Trophoblast cell (in vitro differentiated cells and primary cell): ENCODE measurements around the gene TSKS. TPM values are rescaled to one million over a fixed set of nuclear protein-coding genes. Genes with fewer than 3 reads are reported as not detected.

Source experiments
- DNase-seq, 2 donors: peaks; one replicate each; pipeline ENCODE4 v3.0.0-alpha.2; 2016
- H2AFZ ChIP-seq: 2 replicates; pipeline ENCODE4 v1.6.1; 2013; ENCODE audit warnings: low read length, moderate library complexity, mild to moderate bottlenecking; ENCODE audit not compliant: insufficient read depth, poor library complexity
- H2AK5ac ChIP-seq: 2 replicates; pipeline ENCODE4 v1.6.1; 2013; ENCODE audit warnings: mild to moderate bottlenecking, low read length
- H2BK120ac ChIP-seq: 2 replicates; pipeline ENCODE4 v1.6.1; 2013; ENCODE audit warnings: low read length, mild to moderate bottlenecking, moderate library complexity; ENCODE audit not compliant: insufficient read depth, poor library complexity
- H2BK12ac ChIP-seq: 2 replicates; pipeline ENCODE4 v1.6.1; 2013; ENCODE audit warnings: mild to moderate bottlenecking, low read length, moderate library complexity
- H2BK5ac ChIP-seq: 2 replicates; pipeline ENCODE4 v1.6.1; 2013; ENCODE audit warnings: low read length, low read depth, moderate library complexity, mild to moderate bottlenecking; ENCODE audit not compliant: poor library complexity
- H3K14ac ChIP-seq: 2 replicates; pipeline ENCODE4 v1.6.1; 2013; ENCODE audit warnings: mild to moderate bottlenecking, low read length
- H3K18ac ChIP-seq: 2 replicates; pipeline ENCODE4 v1.6.1; 2013; ENCODE audit warnings: mild to moderate bottlenecking, low read length
- H3K23ac ChIP-seq: 2 replicates; pipeline ENCODE4 v1.6.1; 2013; ENCODE audit warnings: low read length
- H3K27ac ChIP-seq: 2 replicates; pipeline ENCODE4 v1.5.1; 2013; ENCODE audit warnings: low read depth, mild to moderate bottlenecking, inconsistent platforms, low read length, moderate library complexity
- H3K27me3 ChIP-seq: 2 replicates; pipeline ENCODE4 v1.6.1; 2013; ENCODE audit warnings: inconsistent platforms, mild to moderate bottlenecking, low read length, moderate library complexity; ENCODE audit not compliant: insufficient read depth
- H3K36me3 ChIP-seq, 2 experiments: 1 replicate in 1 of 2; 2 replicates in 1 of 2; pipeline ENCODE4 v1.6.1; 2013; ENCODE audit warnings: low read length in 2 of 2, mild to moderate bottlenecking in 2 of 2, moderate library complexity in 1 of 2; ENCODE audit not compliant: insufficient read depth in 2 of 2, control insufficient read depth in 1 of 2
- H3K4ac ChIP-seq: 2 replicates; pipeline ENCODE4 v1.6.1; 2013; ENCODE audit warnings: low read depth, mild to moderate bottlenecking, low read length, moderate library complexity
- H3K4me1 ChIP-seq, 2 experiments: 1 replicate in 1 of 2; 2 replicates in 1 of 2; pipeline ENCODE4 v1.6.1; 2013; ENCODE audit warnings: low read length in 2 of 2, mild to moderate bottlenecking in 2 of 2, moderate library complexity in 1 of 2; ENCODE audit not compliant: insufficient read depth in 2 of 2, control insufficient read depth in 1 of 2
- H3K4me2 ChIP-seq: 2 replicates; pipeline ENCODE4 v1.6.1; 2013; ENCODE audit warnings: inconsistent platforms, mild to moderate bottlenecking, low read length, moderate library complexity
- H3K4me3 ChIP-seq: 2 replicates; pipeline ENCODE4 v1.5.1; 2013; ENCODE audit warnings: mild to moderate bottlenecking, low read depth, low read length, inconsistent platforms
- H3K79me1 ChIP-seq: one replicate; pipeline ENCODE4 v1.6.1; 2013; ENCODE audit warnings: low read length
- H3K79me2 ChIP-seq: 2 replicates; pipeline ENCODE4 v1.6.1; 2013; ENCODE audit warnings: low read length, mild to moderate bottlenecking; ENCODE audit not compliant: control insufficient read depth, insufficient read depth, poor library complexity
- H3K9ac ChIP-seq: 2 replicates; pipeline ENCODE4 v1.6.1; 2013; ENCODE audit warnings: mild to moderate bottlenecking, low read length
- H3K9me3 ChIP-seq: 2 replicates; pipeline ENCODE4 v1.6.1; 2013; ENCODE audit warnings: low read depth, mild to moderate bottlenecking, control low read depth, inconsistent platforms, low read length; ENCODE audit not compliant: insufficient read depth
- H4K12ac ChIP-seq: 2 replicates; pipeline ENCODE4 v1.6.1; 2013; ENCODE audit warnings: low read depth, mild to moderate bottlenecking, low read length, moderate library complexity
- H4K8ac ChIP-seq: 2 replicates; pipeline ENCODE4 v1.6.1; 2013; ENCODE audit warnings: low read depth, mild to moderate bottlenecking, low read length, moderate library complexity
- H4K91ac ChIP-seq: one replicate; pipeline ENCODE4 v1.6.1; 2013; ENCODE audit warnings: low read depth, mild to moderate bottlenecking, low read length, moderate library complexity
- WGBS: extraction: QIAGEN DNeasy Blood & Tissue Kit; methylation state at CpG from one replicate; pipeline ENCODE4 v1.1.7; 2013; ENCODE audit warnings: missing lambda C conversion rate; ENCODE audit not compliant: insufficient read length, insufficient coverage; ENCODE audit errors: extremely low coverage; 5-methylcytosine and 5-hydroxymethylcytosine counted together
- polyA plus RNA-seq: library from polyadenylated mRNA; stranded (reverse); fragments of 200-250 nt; gene quantifications from 2 replicates; pipeline ENCODE4 v1.2.3, GENCODE V29; 2013

Gene TSKS, protein sequence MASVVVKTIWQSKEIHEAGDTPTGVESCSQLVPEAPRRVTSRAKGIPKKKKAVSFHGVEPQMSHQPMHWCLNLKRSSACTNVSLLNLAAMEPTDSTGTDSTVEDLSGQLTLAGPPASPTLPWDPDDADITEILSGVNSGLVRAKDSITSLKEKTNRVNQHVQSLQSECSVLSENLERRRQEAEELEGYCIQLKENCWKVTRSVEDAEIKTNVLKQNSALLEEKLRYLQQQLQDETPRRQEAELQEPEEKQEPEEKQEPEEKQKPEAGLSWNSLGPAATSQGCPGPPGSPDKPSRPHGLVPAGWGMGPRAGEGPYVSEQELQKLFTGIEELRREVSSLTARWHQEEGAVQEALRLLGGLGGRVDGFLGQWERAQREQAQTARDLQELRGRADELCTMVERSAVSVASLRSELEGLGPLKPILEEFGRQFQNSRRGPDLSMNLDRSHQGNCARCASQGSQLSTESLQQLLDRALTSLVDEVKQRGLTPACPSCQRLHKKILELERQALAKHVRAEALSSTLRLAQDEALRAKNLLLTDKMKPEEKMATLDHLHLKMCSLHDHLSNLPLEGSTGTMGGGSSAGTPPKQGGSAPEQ
- polyA plus RNA-seq: 0.12 and 0.15 TPM in 2 replicates

- H2AFZ ChIP-seq: peak within 1 kb of the TSS; percentile 60
- H4K91ac ChIP-seq: peak within 1 kb of the TSS; percentile 65
- no peak within 1 kb of the TSS for H2BK5ac ChIP-seq
- H3K79me1 ChIP-seq: peaks cover 17% of the 10 kb centered on the region
- H3K4me3 ChIP-seq: no peak within 1 kb of the TSS
- H3K4me1 ChIP-seq: peaks cover 11 to 21% of the 10 kb centered on the region in 2 experiments
- no CpG with 5 or more reads among the region's 6 CpGs for WGBS
- H3K36me3 ChIP-seq: no peaks in the 10 kb centered on the region
- H3K79me2 ChIP-seq: peaks cover 11% of the 10 kb centered on the region
- no peak within 1 kb of the TSS for H3K27ac ChIP-seq
- no peak within 1 kb of the TSS for H3K4me2 ChIP-seq
- no peak within 1 kb of the TSS for H3K9ac ChIP-seq
- DNase-seq: no peak
- H3K27me3 ChIP-seq: no peaks in the 10 kb centered on the region
- no peak within 1 kb of the TSS for H3K23ac ChIP-seq
- no peak within 1 kb of the TSS for H3K18ac ChIP-seq
- H3K4ac ChIP-seq: no peak within 1 kb of the TSS
- no peak within 1 kb of the TSS for H4K8ac ChIP-seq
- H4K12ac ChIP-seq: no peak within 1 kb of the TSS
- peak within 1 kb of the TSS; percentile 19 for H3K14ac ChIP-seq
- H2AK5ac ChIP-seq: no peak within 1 kb of the TSS
- peaks cover 2% of the 10 kb centered on the region for H3K9me3 ChIP-seq
- H2BK12ac ChIP-seq: peak within 1 kb of the TSS; percentile 42
- H2BK120ac ChIP-seq: peak within 1 kb of the TSS; percentile 20
Measured at GRCh38 chr19:49763230-49763629, at the start of gene TSKS. Gene TSKS (minus strand): TSS chr19:49763306. CDS start chr19:49763247, 59 bp downstream.

- no peaks in the 10 kb centered on the region for H3K27me3 ChIP-seq
- peak overlapping the region; percentile 87 for H2BK120ac ChIP-seq
- H3K9ac ChIP-seq: peak overlapping the region; percentile 17
- H2AK5ac ChIP-seq: peak overlapping the region; percentile 44
- no peak overlapping the region for H3K23ac ChIP-seq
- peak overlapping the region; percentile 58 for H3K4ac ChIP-seq
- no peak for DNase-seq
- H3K4me1 ChIP-seq: peaks cover 9 to 16% of the 10 kb centered on the region in 2 experiments
- H3K4me3 ChIP-seq: peak overlapping the region; percentile 73
- H2BK12ac ChIP-seq: no peak overlapping the region
- H3K4me2 ChIP-seq: peak overlapping the region; percentile 73
- H4K91ac ChIP-seq: peak overlapping the region; percentile 84
- no peaks in the 10 kb centered on the region for H3K9me3 ChIP-seq
- H3K18ac ChIP-seq: peak overlapping the region; percentile 64
- H4K8ac ChIP-seq: peak overlapping the region; percentile 93
- H3K36me3 ChIP-seq: peaks cover 2 to 4% of the 10 kb centered on the region in 2 experiments
- WGBS: no CpG with 5 or more reads among the region's 11 CpGs
- peak overlapping the region; percentile 80 for H3K14ac ChIP-seq
- H3K79me1 ChIP-seq: peaks cover 12% of the 10 kb centered on the region
- peak overlapping the region; percentile 54 for H2BK5ac ChIP-seq
- H2AFZ ChIP-seq: peak overlapping the region; percentile 94
- H4K12ac ChIP-seq: peak overlapping the region; percentile 85
- peaks cover 3% of the 10 kb centered on the region for H3K79me2 ChIP-seq
- no peak overlapping the region for H3K27ac ChIP-seq
Measured at GRCh38 chr19:49812452-49812996, 49.4 kb upstream of the TSKS start.

GRCh38 chr19:49811328-49811727 lies 48.2 kb upstream of the TSKS start:
- Histone ChIP-seq H4K12ac (no peak overlapping the region), H3K79me1 (peaks cover 12% of the 10 kb centered on the region), H3K4me2 (no peak overlapping the region), H3K23ac (no peak overlapping the region), H3K14ac (no peak overlapping the region), H2BK12ac (no peak overlapping the region), H3K36me3 (peaks cover 8 to 13% of the 10 kb centered on the region in 2 experiments), H3K9ac (no peak overlapping the region), H2AFZ (no peak overlapping the region), H3K4me3 (no peak overlapping the region), H3K4me1 (peaks cover 9 to 16% of the 10 kb centered on the region in 2 experiments), H2AK5ac (no peak overlapping the region), H2BK120ac (no peak overlapping the region), H3K9me3 (no peaks in the 10 kb centered on the region), H2BK5ac (no peak overlapping the region), H3K27me3 (no peaks in the 10 kb centered on the region), H3K79me2 (peaks cover 3% of the 10 kb centered on the region), H3K18ac (no peak overlapping the region), H4K91ac (no peak overlapping the region), H4K8ac (no peak overlapping the region), H3K27ac (no peak overlapping the region), H3K4ac (no peak overlapping the region)
- WGBS: no CpG with 5 or more reads among the region's 6 CpGs
- DNase-seq: no peak

GRCh38 chr19:49809941-49810389 lies 46.9 kb upstream of the TSKS start:
- Histone ChIP-seq H2AFZ (no peak overlapping the region), H2BK5ac (no peak overlapping the region), H3K79me2 (peaks cover 3% of the 10 kb centered on the region), H4K12ac (no peak overlapping the region), H2BK120ac (no peak overlapping the region), H4K8ac (no peak overlapping the region), H3K27me3 (no peaks in the 10 kb centered on the region), H3K9ac (no peak overlapping the region), H3K4ac (no peak overlapping the region), H3K23ac (no peak overlapping the region), H2AK5ac (no peak overlapping the region), H4K91ac (no peak overlapping the region), H3K4me3 (no peak overlapping the region), H3K4me2 (no peak overlapping the region), H3K14ac (no peak overlapping the region), H3K36me3 (peaks cover 20 to 24% of the 10 kb centered on the region in 2 experiments), H2BK12ac (no peak overlapping the region), H3K27ac (no peak overlapping the region), H3K4me1 (peaks cover 9 to 16% of the 10 kb centered on the region in 2 experiments), H3K79me1 (peaks cover 12% of the 10 kb centered on the region), H3K18ac (no peak overlapping the region), H3K9me3 (no peaks in the 10 kb centered on the region)
- no CpG with 5 or more reads among the region's 5 CpGs for WGBS
- no peak for DNase-seq
